ENCODE results near the gene TEAD1. TPM values are rescaled to one million over a fixed set of nuclear protein-coding genes. Genes with fewer than 3 reads are reported as not detected.

Gene TEAD1
- total and polyA plus RNA-seq, 8 donors, result 5.9 to 35.1 (median 22.0) TPM

DNA sequence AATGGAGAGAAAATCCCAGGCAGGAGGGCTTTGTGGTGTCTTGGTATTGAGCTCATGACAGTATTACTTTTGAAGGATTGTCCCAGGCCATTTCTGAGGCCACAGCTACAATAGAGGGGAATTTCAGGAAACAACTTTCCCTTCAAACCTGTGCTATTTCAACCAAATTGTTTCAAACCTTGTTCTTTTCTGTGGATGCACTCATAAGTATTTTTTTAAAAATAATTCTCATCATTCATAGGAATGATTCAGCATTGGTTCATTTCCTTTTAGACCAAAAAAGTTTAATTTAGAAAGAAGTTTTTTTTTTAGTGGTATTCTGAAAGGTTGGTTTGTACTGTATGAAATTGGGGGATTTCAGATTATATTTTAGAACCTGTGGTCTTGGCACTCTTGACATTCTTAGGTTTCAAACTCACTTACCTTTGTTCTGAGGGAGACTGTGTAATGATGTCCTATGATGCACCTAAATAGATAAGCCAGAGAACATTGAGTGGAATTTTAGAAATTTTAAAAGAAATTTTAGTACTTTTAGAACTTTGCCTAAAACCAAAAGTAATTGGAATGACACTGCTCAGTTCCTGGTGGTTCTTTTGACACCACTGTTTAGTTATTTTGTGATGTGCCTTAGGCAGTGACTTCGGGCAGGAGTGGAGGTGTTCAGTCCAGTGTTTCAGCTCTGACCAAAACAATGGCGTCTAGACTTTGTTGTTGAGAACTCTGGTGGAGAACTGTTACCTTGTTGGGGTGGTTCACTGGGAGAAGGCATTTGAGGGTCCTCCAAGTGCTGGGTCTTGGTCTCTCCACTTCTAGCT is 12.2 kb downstream of the TEAD1 start:
- no peak for TF ChIP-seq CTCF (IDR thresholded peaks at IDR 0.05)
- H3K27ac ChIP-seq, result peak overlapping the region in 1 of 4 donors; percentile 57
- H3K4me1 ChIP-seq, result peaks cover 10 to 34% (median 11%) of the 10 kb centered on the region in 3 donors
- DNase-seq (no peak), ATAC-seq (no peak), FAIRE-seq (no peak)
- intact Hi-C loops (cut with DNase I), result loop anchor here in 1 of 3 donors (10.0 kb wide), 1 partner anchor 108 kb away; no protein-coding TSS in a partner anchor
- no peaks in the 10 kb centered on the region for H3K27me3 ChIP-seq
- H3K4me3 ChIP-seq, result no peak overlapping the region
- WGBS, 2 donors, result 89 to 92% methylated on average over 2 of the region's 2 CpGs
- H3K9me3 ChIP-seq, result no peaks in the 10 kb centered on the region
- no peaks in the 10 kb centered on the region for H3K36me3 ChIP-seq

DNA sequence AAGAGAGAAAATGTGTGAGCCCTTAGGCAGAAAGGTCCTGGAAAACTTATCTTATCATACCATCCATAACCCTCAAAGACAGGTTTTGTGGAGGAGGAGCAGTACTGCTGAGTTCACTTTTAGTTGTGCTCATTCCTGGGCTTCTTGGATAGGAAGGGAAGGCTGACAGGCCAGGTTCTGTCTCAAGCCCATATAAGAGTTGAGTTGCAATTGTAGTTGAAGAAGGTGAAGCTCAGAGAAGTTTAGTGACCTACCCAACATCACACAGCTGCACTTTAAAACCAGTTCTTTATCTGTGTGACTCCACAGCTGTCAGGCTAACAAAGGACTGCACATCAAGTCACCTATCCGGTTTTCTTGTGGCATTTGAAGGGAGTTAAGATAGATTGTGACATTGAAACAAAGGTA is 13.0 kb downstream of the TEAD1 start:
- H3K27me3 ChIP-seq, result no peaks in the 10 kb centered on the region
- H3K27ac ChIP-seq, result peak overlapping the region in 2 of 4 donors; percentile 5 to 9
- WGBS, 2 donors, result 19 to 22% methylated on average over 1 of the region's 1 CpG
- H3K36me3 ChIP-seq, result no peaks in the 10 kb centered on the region
- H3K4me1 ChIP-seq, result peaks cover 7 to 39% (median 14%) of the 10 kb centered on the region in 3 donors
- ATAC-seq (peak in 1 of 4 donors; percentile 12), DNase-seq (no peak), FAIRE-seq (no peak)
- H3K9me3 ChIP-seq, result no peaks in the 10 kb centered on the region
- no peak overlapping the region for H3K4me3 ChIP-seq
- no peak for TF ChIP-seq CTCF (IDR thresholded peaks at IDR 0.05)
- intact Hi-C loops (cut with DNase I), result loop anchor here in 1 of 3 donors (10.0 kb wide), 1 partner anchor 108 kb away; no protein-coding TSS in a partner anchor

DNA sequence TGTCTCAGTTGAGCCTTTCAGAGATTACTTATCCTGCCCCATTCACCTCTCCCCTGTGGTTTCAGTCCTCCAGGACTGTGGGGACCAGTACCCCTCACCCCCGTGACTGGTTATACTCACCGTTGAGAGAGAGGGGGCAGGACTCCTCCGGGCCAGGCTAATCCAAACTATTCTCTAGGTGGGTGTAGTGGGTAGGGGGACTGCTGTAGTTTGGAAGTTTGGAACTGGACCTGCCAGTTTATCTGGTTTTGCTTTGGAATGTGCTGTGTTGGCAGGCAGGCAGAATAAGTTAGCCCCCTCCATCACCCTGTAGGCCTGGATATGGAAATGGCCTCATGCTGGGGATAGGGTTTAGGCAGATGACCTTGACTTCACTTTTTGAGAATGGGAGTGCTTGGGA is 13.5 kb downstream of the TEAD1 start:
- H3K9me3 ChIP-seq, result no peaks in the 10 kb centered on the region
- peak in 3 of 4 donors; percentile 17 to 31 (median 22) for ATAC-seq
- FAIRE-seq, result no peak
- WGBS, 2 donors, result 63 to 69% methylated on average over 3 of the region's 3 CpGs
- H3K27ac ChIP-seq, result peak overlapping the region in 1 of 4 donors; percentile 10
- no peak for TF ChIP-seq CTCF (IDR thresholded peaks at IDR 0.05)
- intact Hi-C loops (cut with DNase I), result loop anchor here in 1 of 3 donors (10.0 kb wide), 1 partner anchor 107 kb away; no protein-coding TSS in a partner anchor
- H3K27me3 ChIP-seq, result no peaks in the 10 kb centered on the region
- H3K4me1 ChIP-seq, result peaks cover 11 to 41% (median 17%) of the 10 kb centered on the region in 3 donors
- H3K36me3 ChIP-seq, result no peaks in the 10 kb centered on the region
- H3K4me3 ChIP-seq, result no peak overlapping the region
- peak in 2 of 6 donors; percentile 28 to 33 for DNase-seq

DNA sequence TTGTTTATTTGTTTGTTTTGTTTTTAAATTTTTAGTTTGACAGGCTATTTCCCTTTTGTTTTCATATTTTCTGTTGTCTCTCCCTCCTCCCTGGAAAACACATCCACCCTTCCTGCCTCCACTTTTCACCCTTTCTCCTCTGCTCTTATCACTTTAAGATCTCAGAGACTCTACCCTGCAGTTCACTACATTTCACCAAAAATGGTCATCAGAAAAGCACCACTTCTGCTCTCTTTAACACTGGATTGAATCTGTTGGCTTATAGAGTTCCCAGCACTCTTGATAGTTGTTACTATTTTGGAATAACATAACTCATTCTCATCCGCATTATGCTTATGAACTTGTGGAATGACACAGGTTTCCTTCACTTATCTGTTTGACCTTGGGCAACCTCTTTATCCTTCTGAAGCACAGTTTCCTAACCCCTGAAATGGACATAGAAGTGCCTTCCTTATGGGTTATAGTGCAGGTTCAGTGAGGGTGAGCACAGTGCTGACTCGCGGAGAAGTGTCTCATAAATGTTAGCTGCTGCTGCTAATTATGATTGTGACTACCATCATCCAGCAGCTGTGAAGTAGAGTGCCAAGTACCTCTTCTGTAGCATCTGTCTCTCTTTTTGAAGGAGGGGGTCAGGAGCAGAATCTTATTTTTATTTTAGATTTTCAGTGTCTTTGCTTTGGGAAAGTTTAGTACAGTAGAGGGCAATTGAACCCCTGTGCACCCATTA is 15.0 kb downstream of the TEAD1 start:
- WGBS, 2 donors, result 85 to 89% methylated on average over 3 of the region's 3 CpGs
- no peaks in the 10 kb centered on the region for H3K9me3 ChIP-seq
- no peak for ATAC-seq
- intact Hi-C loops (cut with DNase I), result loop anchor here in 1 of 3 donors (10.0 kb wide), 1 partner anchor 106 kb away; no protein-coding TSS in a partner anchor
- no peaks in the 10 kb centered on the region for H3K36me3 ChIP-seq
- no peaks in the 10 kb centered on the region for H3K27me3 ChIP-seq
- no peak overlapping the region for H3K4me3 ChIP-seq
- no peak overlapping the region for H3K27ac ChIP-seq
- no peak for DNase-seq
- peaks cover 24 to 54% (median 31%) of the 10 kb centered on the region in 3 donors for H3K4me1 ChIP-seq
- FAIRE-seq, result no peak
- no peak for TF ChIP-seq CTCF (IDR thresholded peaks at IDR 0.05)
